Adrenal gland (tissue), 12 donors: Measurements from ENCODE around the gene TOLLIP. TPM values are rescaled to one million over a fixed set of nuclear protein-coding genes. Genes with fewer than 3 reads are reported as not detected.
A peak's percentile ranks its signal among the peaks of the same experiment; 100 is the strongest.

Source experiments
- DNase-seq, 7 donors: peaks; one replicate each; pipeline ENCODE4 v3.0.0-alpha.2; 2019 to 2020
- H3K27ac ChIP-seq, 5 donors: fragments of 200-600 bp; sonication (generic) in 4 of 5; 1 replicate in 3 of 5; 2 replicates in 2 of 5; pipeline versions ENCODE4 v1.5.1 to v1.8.0; 2016 to 2020; ENCODE audit warnings: mild to moderate bottlenecking in 1 of 5
- H3K27me3 ChIP-seq: fragments of 200-600 bp; 2 replicates; pipeline ENCODE4 v1.8.0; 2021
- H3K36me3 ChIP-seq, 2 donors: fragments of 200-600 bp; replicated peaks in 1 of 2; 1 replicate in 1 of 2; 2 replicates in 1 of 2; pipeline versions ENCODE4 v1.5.1 to v1.8.0; 2018 to 2022
- H3K4me1 ChIP-seq, 2 donors: fragments of 200-600 bp; replicated peaks in 1 of 2; 1 replicate in 1 of 2; 2 replicates in 1 of 2; pipeline versions ENCODE4 v1.5.1 to v1.8.0; 2018 to 2021
- H3K4me3 ChIP-seq, 4 donors: fragments of 200-600 bp; sonication (generic) in 3 of 4; one replicate each; pipeline ENCODE4 v1.5.1; 2016 to 2018
- H3K9me3 ChIP-seq, 3 donors: fragments of 200-600 bp; sonication (generic) in 1 of 3; replicated peaks in 1 of 3; 1 replicate in 2 of 3; 2 replicates in 1 of 3; pipeline versions ENCODE4 v1.5.1 to v1.8.0; 2016 to 2021
- POLR2A ChIP-seq, 2 donors: fragments of 450-650 bp; IDR thresholded peaks; one replicate each; pipeline ENCODE4 v1.6.1; 2017; ENCODE audit warnings: antibody characterized with exemption in 2 of 2, mild to moderate bottlenecking in 2 of 2, moderate library complexity in 1 of 2
- WGBS, 4 donors: extraction: QIAGEN DNeasy Blood & Tissue Kit in 2 of 4; methylation state at CpG; one replicate each; pipeline versions ENCODE4 v1.1.5 to v1.1.7; 2013 to 2017; 5-methylcytosine and 5-hydroxymethylcytosine counted together
- intact Hi-C, 2 donors: fragments of 100-400 bp; cut with DNase I; formaldehyde crosslinking; loops; one replicate each; pipeline versions ENCODE4 v1.14.1 to v1.15.0; 2022 to 2023
- polyA plus RNA-seq, 3 donors: library from polyadenylated mRNA; stranded (reverse); fragments of 200-250 nt in 2 of 3; fragments of 350-450 nt in 1 of 3; fragmentation: Illumina TruSeq in 1 of 3; extraction: RNeasy Lipid Tissue Mini Kit (QIAGEN cat#74804) in 1 of 3; gene quantifications; one replicate each; pipeline ENCODE4 v1.2.3, GENCODE V29; 2013 to 2014
- total RNA-seq, 9 donors: library from RNA; depleted of rRNA in 4 of 9; stranded (reverse); fragments of >200 nt in 4 of 9; fragments of 120-200 nt in 1 of 9; fragmentation: NEBNext Ultra II Directional in 1 of 9; extraction: Animal tissue kit (Norgen Biotek cat#: 25700) in 1 of 9; gene quantifications; one replicate each; pipeline versions ENCODE4 v1.1.0 to v1.2.4, GENCODE V29; 2013 to 2023
- TF ChIP-seq, protein P1 (sequence below), 6 experiments: fragments of 450-650 bp in 4 of 6; fragments of 200-600 bp in 2 of 6; sonication (generic) in 1 of 6; IDR thresholded peaks; 1 replicate in 5 of 6; 2 replicates in 1 of 6; pipeline versions ENCODE4 v1.5.1 to v1.8.0; 2016 to 2021; ENCODE audit warnings: antibody characterized with exemption in 6 of 6, mild to moderate bottlenecking in 2 of 6, moderate library complexity in 1 of 6
- donor health status: healthy with polysubstance abuse.
- donor health status: Bipolar disorder and iron deficiency.
- donor health status: DM: yes; HTN: yes; CAD: no.
- donor health status: DM: no; HTN: no; CAD: no.
- donor health status: DM: no; HTN: no; CAD: no.
- donor health status: DM: yes; HTN: yes; CAD: no.

Gene TOLLIP
- total and polyA plus RNA-seq, 12 donors = 18.9 to 84.1 (median 66.3) TPM

DNA sequence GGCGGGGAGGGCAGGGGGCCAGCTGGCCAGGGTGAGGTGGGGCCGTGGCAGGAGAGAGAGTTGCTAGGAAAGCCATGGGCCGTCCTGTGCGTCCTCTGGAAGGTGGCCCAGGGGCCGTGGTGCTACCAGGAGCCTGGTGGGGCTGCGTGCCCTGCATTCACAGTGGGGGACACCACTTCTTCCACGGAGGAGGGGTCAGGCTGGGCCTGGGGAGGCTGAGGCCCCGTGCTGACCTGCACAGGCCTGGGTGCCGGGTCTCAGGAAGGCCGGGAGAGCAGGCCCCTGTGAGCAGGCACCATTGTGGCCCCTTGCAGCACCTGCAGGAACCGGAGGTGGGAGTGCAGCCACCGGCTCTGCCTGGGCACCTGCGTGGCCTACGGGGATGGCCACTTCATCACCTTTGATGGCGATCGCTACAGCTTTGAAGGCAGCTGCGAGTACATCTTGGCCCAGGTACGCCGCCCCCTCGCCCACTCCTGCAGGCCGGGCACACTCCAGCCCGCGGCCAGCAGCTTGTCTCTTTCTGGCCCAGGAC is 74.6 kb downstream of the TOLLIP start:
- no peak for TF ChIP-seq POLR2A (IDR thresholded peaks at IDR 0.05)
- TF ChIP-seq, protein P1, sequence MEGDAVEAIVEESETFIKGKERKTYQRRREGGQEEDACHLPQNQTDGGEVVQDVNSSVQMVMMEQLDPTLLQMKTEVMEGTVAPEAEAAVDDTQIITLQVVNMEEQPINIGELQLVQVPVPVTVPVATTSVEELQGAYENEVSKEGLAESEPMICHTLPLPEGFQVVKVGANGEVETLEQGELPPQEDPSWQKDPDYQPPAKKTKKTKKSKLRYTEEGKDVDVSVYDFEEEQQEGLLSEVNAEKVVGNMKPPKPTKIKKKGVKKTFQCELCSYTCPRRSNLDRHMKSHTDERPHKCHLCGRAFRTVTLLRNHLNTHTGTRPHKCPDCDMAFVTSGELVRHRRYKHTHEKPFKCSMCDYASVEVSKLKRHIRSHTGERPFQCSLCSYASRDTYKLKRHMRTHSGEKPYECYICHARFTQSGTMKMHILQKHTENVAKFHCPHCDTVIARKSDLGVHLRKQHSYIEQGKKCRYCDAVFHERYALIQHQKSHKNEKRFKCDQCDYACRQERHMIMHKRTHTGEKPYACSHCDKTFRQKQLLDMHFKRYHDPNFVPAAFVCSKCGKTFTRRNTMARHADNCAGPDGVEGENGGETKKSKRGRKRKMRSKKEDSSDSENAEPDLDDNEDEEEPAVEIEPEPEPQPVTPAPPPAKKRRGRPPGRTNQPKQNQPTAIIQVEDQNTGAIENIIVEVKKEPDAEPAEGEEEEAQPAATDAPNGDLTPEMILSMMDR (IDR thresholded peaks at IDR 0.05) = no peak
- WGBS, 4 donors = 74 to 87% (median 82%) methylated on average over 5 to 23 of the region's 23 CpGs
- Histone ChIP-seq H3K9me3 (no peaks in the 10 kb centered on the region), H3K4me3 (no peak overlapping the region), H3K4me1 (no peaks in the 10 kb centered on the region), H3K27ac (no peak overlapping the region), H3K27me3 (no peaks in the 10 kb centered on the region), H3K36me3 (no peaks in the 10 kb centered on the region)
- DNase-seq = peak in 1 of 7 donors; percentile 6
- intact Hi-C loops = no loop called here

DNA sequence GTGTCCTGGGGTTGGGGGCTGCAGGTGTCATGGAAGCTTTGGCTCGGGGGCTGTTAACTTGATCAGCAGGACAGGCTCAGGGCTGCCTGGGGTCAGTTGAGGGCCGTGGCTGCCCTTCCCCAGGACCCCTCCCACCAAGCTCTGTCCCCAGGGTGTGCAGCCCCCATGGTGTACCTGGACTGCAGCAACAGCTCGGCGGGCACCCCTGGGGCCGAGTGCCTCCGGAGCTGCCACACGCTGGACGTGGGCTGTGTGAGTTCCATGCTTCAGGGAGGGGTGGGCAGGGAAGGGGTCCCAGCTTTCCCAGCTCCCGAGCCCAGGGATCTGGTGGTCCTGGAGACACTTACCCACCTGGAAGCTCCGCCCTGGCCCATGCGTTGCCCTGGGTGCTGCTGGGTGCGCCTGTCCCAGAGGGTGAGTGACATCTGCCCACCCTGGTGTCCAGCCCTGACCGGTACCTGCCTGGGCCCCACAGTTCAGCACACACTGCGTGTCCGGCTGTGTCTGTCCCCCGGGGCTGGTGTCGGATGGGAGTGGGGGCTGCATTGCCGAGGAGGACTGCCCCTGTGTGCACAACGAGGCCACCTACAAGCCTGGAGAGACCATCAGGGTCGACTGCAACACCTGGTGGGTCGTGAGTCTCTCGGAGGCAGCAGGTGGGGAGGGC is 75.2 kb downstream of the TOLLIP start:
- no peak for TF ChIP-seq POLR2A (IDR thresholded peaks at IDR 0.05)
- TF ChIP-seq, protein P1 (IDR thresholded peaks at IDR 0.05) = no peak
- 68 to 87% (median 71%) methylated on average over 3 to 22 of the region's 22 CpGs for WGBS, 4 donors
- Histone ChIP-seq H3K4me3 (no peak overlapping the region), H3K9me3 (no peaks in the 10 kb centered on the region), H3K27me3 (no peaks in the 10 kb centered on the region), H3K36me3 (no peaks in the 10 kb centered on the region), H3K27ac (no peak overlapping the region), H3K4me1 (no peaks in the 10 kb centered on the region)
- intact Hi-C loops = no loop called here
- DNase-seq = peak in 1 of 7 donors; percentile 3

DNA sequence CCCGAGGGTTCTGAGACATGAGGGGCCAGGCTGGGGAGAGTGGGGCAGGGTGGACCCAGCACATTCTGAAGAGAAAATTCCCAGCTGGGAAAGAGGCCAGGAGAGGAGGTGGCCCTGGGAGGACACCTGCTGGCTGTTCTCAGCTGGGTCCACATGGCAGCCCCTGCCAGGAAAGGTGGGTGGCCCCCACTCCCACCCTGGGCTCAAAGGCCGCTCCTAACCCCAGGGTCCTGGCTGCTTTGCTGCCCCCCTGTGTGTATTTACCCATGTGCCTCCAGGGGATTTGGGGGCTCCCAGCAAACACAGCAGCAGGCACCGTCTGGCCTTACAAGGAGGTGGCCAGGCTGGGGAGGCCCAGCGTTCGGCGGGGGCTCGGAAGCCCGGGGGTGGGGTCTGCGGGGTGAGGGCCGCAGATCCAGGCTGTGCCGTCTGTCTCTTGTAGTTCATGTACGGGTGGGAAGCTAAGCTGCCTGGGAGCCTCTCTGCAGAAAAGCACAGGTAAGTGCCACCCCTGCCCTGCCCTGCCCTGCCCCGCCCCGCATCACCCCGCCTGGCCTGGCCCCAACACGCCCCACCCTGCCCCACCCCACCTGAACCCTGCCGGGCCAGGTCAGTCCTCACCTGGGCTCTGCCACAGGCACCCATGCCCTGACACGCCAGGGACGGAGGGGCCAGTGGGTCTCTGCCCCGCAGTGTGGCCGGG is 75.9 kb downstream of the TOLLIP start:
- TF ChIP-seq, protein P1 (IDR thresholded peaks at IDR 0.05) = no peak
- TF ChIP-seq POLR2A (IDR thresholded peaks at IDR 0.05) = no peak
- Histone ChIP-seq H3K36me3 (no peaks in the 10 kb centered on the region), H3K4me1 (no peaks in the 10 kb centered on the region), H3K9me3 (no peaks in the 10 kb centered on the region), H3K27me3 (no peaks in the 10 kb centered on the region), H3K4me3 (no peak overlapping the region), H3K27ac (no peak overlapping the region)
- peak in 1 of 7 donors; percentile 7 for DNase-seq
- 61 to 74% (median 68%) methylated on average over 8 to 21 of the region's 21 CpGs for WGBS, 4 donors
- intact Hi-C loops = no loop called here

DNA sequence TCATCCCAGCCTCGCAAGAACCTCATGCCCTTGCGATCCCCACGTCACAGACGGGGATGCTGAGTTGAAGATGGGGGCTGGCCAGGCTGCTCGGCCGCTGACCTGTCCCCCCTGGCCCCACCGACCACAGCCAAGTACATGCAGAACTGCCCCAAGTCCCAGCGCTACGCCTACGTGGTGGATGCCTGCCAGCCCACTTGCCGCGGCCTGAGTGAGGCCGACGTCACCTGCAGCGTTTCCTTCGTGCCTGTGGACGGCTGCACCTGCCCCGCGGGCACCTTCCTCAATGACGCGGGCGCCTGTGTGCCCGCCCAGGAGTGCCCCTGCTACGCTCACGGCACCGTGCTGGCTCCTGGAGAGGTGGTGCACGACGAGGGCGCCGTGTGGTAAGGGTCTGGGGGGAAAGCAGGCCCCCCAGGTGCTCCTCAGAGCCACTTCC is 76.5 kb downstream of the TOLLIP start:
- no peak for TF ChIP-seq POLR2A (IDR thresholded peaks at IDR 0.05)
- TF ChIP-seq, protein P1 (IDR thresholded peaks at IDR 0.05) = no peak
- intact Hi-C loops = no loop called here
- Histone ChIP-seq H3K4me1 (no peaks in the 10 kb centered on the region), H3K27ac (no peak overlapping the region), H3K9me3 (no peaks in the 10 kb centered on the region), H3K27me3 (no peaks in the 10 kb centered on the region), H3K4me3 (no peak overlapping the region), H3K36me3 (no peaks in the 10 kb centered on the region)
- peak in 1 of 7 donors; percentile 3 for DNase-seq
- WGBS, 4 donors = 70 to 76% (median 74%) methylated on average over 8 to 30 of the region's 30 CpGs
